Endothelial cell of umbilical vein (primary cell): ENCODE measurements around the gene SRP14. TPM values are rescaled to one million over a fixed set of nuclear protein-coding genes. Genes with fewer than 3 reads are reported as not detected.

ENCODE experiments used
- BruUV-seq: library from RNA; stranded (reverse); fragments of 400-500 nt; replicated peaks from 2 replicates; lab custom pipeline; 2021; lab: Mats Ljungman, UMichigan
- CTCF ChIA-PET: fragments of 300-600, 350-600 bp; sonication (Branson Sonifier 250); formaldehyde crosslinking; loops from one replicate; lab custom pipeline; 2021; ENCODE audit warnings: antibody characterized with exemption, inconsistent platforms; lab: Charles Lee
- POLR2A ChIA-PET: fragments of 300-600, 350-600 bp; sonication (Branson Sonifier 250); formaldehyde crosslinking; loops from one replicate; lab custom pipeline; 2021; ENCODE audit warnings: antibody characterized with exemption, inconsistent platforms; lab: Charles Lee
- DNase-seq: peaks from one replicate; pipeline ENCODE4 v3.0.0-alpha.2; 2011; ENCODE audit warnings: low read depth, low spot score
- FAIRE-seq: peaks from 2 replicates; lab custom pipeline; 2011; peaks lifted over from hg19 to GRCh38; lab: Jason Lieb, UNC
- H2AFZ ChIP-seq: 2 replicates; pipeline ENCODE4 v1.6.0; 2012; ENCODE audit warnings: low read depth, low read length, control low read depth, inconsistent platforms
- H3K27ac ChIP-seq: 2 replicates; pipeline ENCODE4 v1.5.1; 2011; ENCODE audit warnings: low read depth, mild to moderate bottlenecking, control low read depth, low read length, moderate library complexity; ENCODE audit not compliant: insufficient read depth
- H3K27me3 ChIP-seq, 2 experiments: 2 replicates each; pipeline versions ENCODE4 v1.6.0 to v1.6.1; 2011; ENCODE audit warnings: low read length in 2 of 2, mixed read lengths in 1 of 2; ENCODE audit not compliant: control insufficient read depth in 2 of 2, insufficient read depth in 2 of 2
- H3K36me3 ChIP-seq, 2 experiments: 2 replicates in 1 of 2; 3 replicates in 1 of 2; pipeline ENCODE4 v1.5.1; 2011; ENCODE audit warnings: low read length in 2 of 2, mild to moderate bottlenecking in 1 of 2, moderate library complexity in 1 of 2; ENCODE audit not compliant: control insufficient read depth in 2 of 2, insufficient read depth in 2 of 2; ENCODE audit errors: extremely low read depth in 1 of 2
- H3K4me1 ChIP-seq: 3 replicates; pipeline ENCODE4 v1.5.1; 2011; ENCODE audit warnings: mild to moderate bottlenecking, low read length; ENCODE audit not compliant: control insufficient read depth, insufficient read depth; ENCODE audit errors: extremely low read depth
- H3K4me2 ChIP-seq: 2 replicates; pipeline ENCODE4 v1.6.1; 2011; ENCODE audit warnings: low read length, control low read depth, mixed read lengths; ENCODE audit not compliant: insufficient read depth
- H3K4me3 ChIP-seq, 3 experiments: fragments of 200-600 bp in 1 of 3; sonication (generic), shearing (Covaris generic) in 1 of 3; replicated peaks in 1 of 3; 2 replicates each; pipeline ENCODE4 v1.5.1; 2011 to 2016; ENCODE audit warnings: control low read depth in 3 of 3, low read length in 3 of 3, mild to moderate bottlenecking in 2 of 3, inconsistent platforms in 1 of 3, low read depth in 1 of 3, moderate library complexity in 1 of 3; ENCODE audit not compliant: insufficient read depth in 1 of 3
- H3K79me2 ChIP-seq: 2 replicates; pipeline ENCODE4 v1.6.0; 2012; ENCODE audit warnings: low read length, inconsistent platforms; ENCODE audit not compliant: control insufficient read depth, insufficient read depth
- H3K9ac ChIP-seq: replicated peaks from 2 replicates; pipeline ENCODE3; 2011; ENCODE audit warnings: low read length, control low read depth; ENCODE audit not compliant: insufficient read depth; ENCODE audit errors: extremely low read depth
- H3K9me1 ChIP-seq: replicated peaks from 3 replicates; pipeline ENCODE4 v1.6.0; 2011; ENCODE audit warnings: mild to moderate bottlenecking, low read length; ENCODE audit not compliant: control insufficient read depth, insufficient read depth; ENCODE audit errors: extremely low read depth
- H3K9me3 ChIP-seq: replicated peaks from 2 replicates; pipeline ENCODE4 v1.5.1; 2012; ENCODE audit warnings: low read length, inconsistent platforms; ENCODE audit not compliant: control insufficient read depth, insufficient read depth
- H4K20me1 ChIP-seq: replicated peaks from 2 replicates; pipeline ENCODE3; 2011; ENCODE audit warnings: mild to moderate bottlenecking, low read length; ENCODE audit not compliant: control insufficient read depth, insufficient read depth; ENCODE audit errors: extremely low read depth
- CTCF ChIP-seq, 2 donors: IDR thresholded peaks; 1 replicate in 1 of 2; 2 replicates in 1 of 2; pipeline ENCODE4 v1.5.1; 2011; ENCODE audit warnings: low read length in 2 of 2, mild to moderate bottlenecking in 2 of 2, moderate library complexity in 2 of 2, control low read depth in 1 of 2, inconsistent platforms in 1 of 2, low read depth in 1 of 2; ENCODE audit not compliant: insufficient read depth in 1 of 2; ENCODE audit errors: extremely low read depth in 1 of 2
- EZH2 ChIP-seq: IDR thresholded peaks from 2 replicates; pipeline ENCODE4 v1.6.1; 2012; ENCODE audit warnings: borderline replicate concordance, low read depth, mild to moderate bottlenecking, moderate library complexity, low read length, inconsistent platforms; ENCODE audit not compliant: severe bottlenecking
- FOS ChIP-seq: IDR thresholded peaks from 2 replicates; pipeline ENCODE4 v1.6.1; 2011; ENCODE audit warnings: mild to moderate bottlenecking, low read length, moderate library complexity, borderline replicate concordance; ENCODE audit not compliant: insufficient read depth
- GATA2 ChIP-seq: IDR thresholded peaks from 2 replicates; pipeline ENCODE4 v1.7.0; 2011; ENCODE audit warnings: low read depth, mild to moderate bottlenecking, moderate library complexity, mixed read lengths, low read length; ENCODE audit not compliant: insufficient read length, insufficient read depth
- JUN ChIP-seq: IDR thresholded peaks from 2 replicates; pipeline ENCODE4 v1.6.1; 2011; ENCODE audit warnings: borderline replicate concordance, low read depth; ENCODE audit not compliant: insufficient read length, insufficient read depth
- MAX ChIP-seq: IDR thresholded peaks from 2 replicates; pipeline ENCODE4 v1.6.1; 2011; ENCODE audit not compliant: insufficient read depth, insufficient read length
- MYC ChIP-seq: IDR thresholded peaks from one replicate; pipeline ENCODE4 v1.6.1; 2011; ENCODE audit warnings: mild to moderate bottlenecking, low read depth, low read length
- POLR2A ChIP-seq: IDR thresholded peaks from 2 replicates; pipeline ENCODE4 v1.6.1; 2012; ENCODE audit warnings: low read depth, mild to moderate bottlenecking, control low read depth, low read length
- POLR2AphosphoS5 ChIP-seq: IDR thresholded peaks from 2 replicates; pipeline ENCODE4 v1.6.1; 2012; ENCODE audit warnings: low read depth, mild to moderate bottlenecking, control low read depth, low read length, moderate library complexity; ENCODE audit not compliant: insufficient read depth
- dilution Hi-C: fragments of 300-500 bp; cut with MboI; formaldehyde crosslinking; loops from one replicate; pipeline ENCODE4 v1.15.0; 2019; ENCODE audit warnings: low sequenced_read_pairs; ENCODE audit not compliant: extremely low pct_ligation_motif_present
- intact Hi-C: fragments of 100-400 bp; cut with micrococcal nuclease; formaldehyde crosslinking; loops from one replicate; pipeline ENCODE4 v1.10.0; 2022
- polyA plus RNA-seq, 4 experiments: library from polyadenylated mRNA; depleted of rRNA in 3 of 4; stranded (reverse) in 3 of 4; unstranded in 1 of 4; fragments of >200 nt; gene quantifications; 2 replicates each; pipeline versions ENCODE4 v1.2.1 to v1.2.3, GENCODE V29; 2011 to 2012; ENCODE audit warnings: missing spikeins in 1 of 4
- total RNA-seq: library from RNA; stranded (reverse); gene quantifications from 2 replicates; pipeline ENCODE4 v1.2.3, GENCODE V29; 2021

SRP14 gene
- total and polyA plus RNA-seq, 2 donors (not counting 3 experiments of a cell fraction or from before 2014, with no cell fraction given) = 220 to 330 TPM

GRCh38 chr15:40085266-40085665 lies 46.3 kb upstream of the SRP14 start:
- Histone ChIP-seq H3K36me3 (peaks cover 0 to 2% of the 10 kb centered on the region in 2 experiments), H3K9me1 (no peaks in the 10 kb centered on the region), H2AFZ (no peak overlapping the region), H4K20me1 (no peaks in the 10 kb centered on the region), H3K4me2 (no peak overlapping the region), H3K9ac (no peak overlapping the region), H3K9me3 (no peaks in the 10 kb centered on the region), H3K4me3 (no peak overlapping the region), H3K27ac (no peak overlapping the region), H3K27me3 (no peaks in the 10 kb centered on the region), H3K79me2 (no peaks in the 10 kb centered on the region), H3K4me1 (peaks cover 25% of the 10 kb centered on the region)
- BruUV-seq = no TSS peak
- intact Hi-C loops (no loop called here), dilution Hi-C loops (no loop called here)
- ChIA-PET POLR2A (no interaction called here), CTCF (no interaction called here)
- FAIRE-seq (no peak), DNase-seq (no peak)
- no peak for TF ChIP-seq POLR2AphosphoS5
- TF ChIP-seq EZH2 = no peak

DNA sequence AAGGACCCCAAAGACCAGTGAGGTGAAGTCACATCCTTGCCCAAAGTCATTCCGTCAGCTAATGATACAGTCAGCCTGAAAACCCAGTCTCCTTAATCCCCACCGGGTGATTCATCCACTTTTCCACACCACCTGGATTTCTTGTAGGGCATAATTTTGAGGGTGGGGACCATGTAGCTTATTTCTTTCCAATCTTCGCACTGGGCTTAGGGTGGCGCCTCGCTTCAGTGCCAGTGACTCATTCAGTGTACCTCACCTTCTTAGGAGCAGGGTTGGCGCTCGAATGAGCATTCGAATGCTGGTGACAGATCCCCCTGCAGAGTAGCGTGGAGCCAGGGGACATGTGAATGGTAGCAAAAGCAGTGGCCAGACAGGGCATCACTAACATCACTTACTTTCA lies 45.7 kb upstream of the SRP14 start:
- Histone ChIP-seq H4K20me1 (no peaks in the 10 kb centered on the region), H3K9ac (no peak overlapping the region), H3K27me3 (no peaks in the 10 kb centered on the region), H3K4me2 (no peak overlapping the region), H3K4me1 (peaks cover 28% of the 10 kb centered on the region), H3K36me3 (no peaks in the 10 kb centered on the region), H3K4me3 (no peak overlapping the region), H3K9me3 (no peaks in the 10 kb centered on the region), H3K79me2 (no peaks in the 10 kb centered on the region), H3K27ac (no peak overlapping the region), H2AFZ (no peak overlapping the region), H3K9me1 (no peaks in the 10 kb centered on the region)
- FAIRE-seq (no peak), DNase-seq (no peak)
- no peak for TF ChIP-seq MAX
- no peak for TF ChIP-seq MYC
- no peak for TF ChIP-seq EZH2
- TF ChIP-seq POLR2AphosphoS5 = no peak
- TF ChIP-seq JUN = no peak
- TF ChIP-seq POLR2A = no peak
- TF ChIP-seq FOS = no peak
- no peak for TF ChIP-seq GATA2
- no peak for TF ChIP-seq CTCF (IDR thresholded peaks at IDR 0.05; ENCODE audit: extremely low read depth in 1 of 2, insufficient read depth in 1 of 2, low read depth in 1 of 2, low read length in 2 of 2)
- ChIA-PET CTCF (no interaction called here), POLR2A (no interaction called here)
- BruUV-seq = no TSS peak
- dilution Hi-C loops (no loop called here), intact Hi-C loops (no loop called here)
